HUES48 (cell line): ENCODE measurements around the gene MVB12B.

Experiments
- H3K27ac ChIP-seq: one replicate; pipeline ENCODE4 v1.7.0; 2013; ENCODE audit warnings: low read depth, low read length, inconsistent platforms
- H3K27me3 ChIP-seq: 2 replicates; pipeline ENCODE4 v1.6.1; 2013; ENCODE audit warnings: mild to moderate bottlenecking, low read length; ENCODE audit not compliant: control insufficient read depth, insufficient read depth
- H3K36me3 ChIP-seq: 2 replicates; pipeline ENCODE4 v1.6.1; 2013; ENCODE audit warnings: low read length; ENCODE audit not compliant: control insufficient read depth, insufficient read depth
- H3K4me1 ChIP-seq: 2 replicates; pipeline ENCODE4 v1.6.1; 2013; ENCODE audit warnings: mild to moderate bottlenecking, low read length; ENCODE audit not compliant: control insufficient read depth, insufficient read depth
- H3K4me3 ChIP-seq: 2 replicates; pipeline ENCODE4 v1.5.1; 2013; ENCODE audit warnings: mild to moderate bottlenecking, low read depth, low read length
- H3K9ac ChIP-seq: 2 replicates; pipeline ENCODE4 v1.6.1; 2013; ENCODE audit warnings: mild to moderate bottlenecking, low read depth, low read length, moderate library complexity
- H3K9me3 ChIP-seq: 2 replicates; pipeline ENCODE4 v1.6.1; 2013; ENCODE audit warnings: low read length; ENCODE audit not compliant: control insufficient read depth, insufficient read depth

MVB12B gene

DNA sequence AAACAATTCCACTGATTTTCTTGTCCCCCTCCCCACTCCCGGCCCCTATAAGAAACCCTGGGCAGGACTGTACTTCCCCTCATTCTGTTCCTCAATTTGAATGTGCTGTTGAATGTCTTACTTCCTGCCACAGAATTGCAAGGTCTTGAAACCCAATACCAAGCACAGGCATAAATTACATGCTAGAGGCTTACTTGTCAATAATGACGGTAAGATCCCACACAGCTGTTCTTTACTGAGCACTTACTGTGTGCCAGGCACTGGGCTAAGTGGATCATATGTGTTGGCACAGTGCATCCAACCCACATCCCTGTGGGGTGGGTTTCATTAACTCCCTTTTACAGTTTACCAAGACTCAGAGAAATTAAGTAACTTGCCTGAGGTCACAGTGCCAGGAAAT is 63.4 kb downstream of the MVB12B start:
- H3K36me3 ChIP-seq, result 0 out of 2 replicates have a peak, but pooled peaks cover 3% of the 10 kb centered on the region
- peaks cover 7% of the 10 kb centered on the region for H3K4me1 ChIP-seq
- H3K27ac ChIP-seq, result no peak overlapping the region
- H3K9me3 ChIP-seq, result no peaks in the 10 kb centered on the region
- H3K4me3 ChIP-seq, result no peak overlapping the region
- H3K27me3 ChIP-seq, result no peaks in the 10 kb centered on the region
- H3K9ac ChIP-seq, result no peak overlapping the region

DNA sequence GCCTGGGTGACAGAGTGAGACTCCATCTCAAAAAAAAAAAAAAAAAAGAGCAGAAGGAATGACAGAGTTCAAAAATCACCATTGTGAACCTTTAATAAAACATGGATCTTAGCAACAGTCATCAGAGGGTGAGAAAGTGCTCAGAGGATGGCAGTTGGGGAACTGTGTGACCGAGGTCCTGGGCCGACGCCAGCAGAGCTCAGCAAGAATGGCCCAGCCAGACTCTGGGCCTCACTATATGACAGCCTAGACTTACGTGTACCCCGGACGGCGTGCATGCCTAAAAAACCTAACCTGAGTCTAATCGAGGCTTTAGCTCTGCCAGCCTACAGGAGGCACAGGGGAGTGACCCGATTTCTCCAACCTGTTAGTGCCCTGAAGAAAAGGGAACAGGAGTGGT is 64.3 kb downstream of the MVB12B start:
- Histone ChIP-seq H3K4me3 (no peak overlapping the region), H3K27ac (no peak overlapping the region), H3K27me3 (no peaks in the 10 kb centered on the region), H3K9me3 (no peaks in the 10 kb centered on the region), H3K36me3 (peaks cover 3% of the 10 kb centered on the region; the same call in 1 of the 2 replicates), H3K4me1 (peaks cover 7% of the 10 kb centered on the region), H3K9ac (no peak overlapping the region)

DNA sequence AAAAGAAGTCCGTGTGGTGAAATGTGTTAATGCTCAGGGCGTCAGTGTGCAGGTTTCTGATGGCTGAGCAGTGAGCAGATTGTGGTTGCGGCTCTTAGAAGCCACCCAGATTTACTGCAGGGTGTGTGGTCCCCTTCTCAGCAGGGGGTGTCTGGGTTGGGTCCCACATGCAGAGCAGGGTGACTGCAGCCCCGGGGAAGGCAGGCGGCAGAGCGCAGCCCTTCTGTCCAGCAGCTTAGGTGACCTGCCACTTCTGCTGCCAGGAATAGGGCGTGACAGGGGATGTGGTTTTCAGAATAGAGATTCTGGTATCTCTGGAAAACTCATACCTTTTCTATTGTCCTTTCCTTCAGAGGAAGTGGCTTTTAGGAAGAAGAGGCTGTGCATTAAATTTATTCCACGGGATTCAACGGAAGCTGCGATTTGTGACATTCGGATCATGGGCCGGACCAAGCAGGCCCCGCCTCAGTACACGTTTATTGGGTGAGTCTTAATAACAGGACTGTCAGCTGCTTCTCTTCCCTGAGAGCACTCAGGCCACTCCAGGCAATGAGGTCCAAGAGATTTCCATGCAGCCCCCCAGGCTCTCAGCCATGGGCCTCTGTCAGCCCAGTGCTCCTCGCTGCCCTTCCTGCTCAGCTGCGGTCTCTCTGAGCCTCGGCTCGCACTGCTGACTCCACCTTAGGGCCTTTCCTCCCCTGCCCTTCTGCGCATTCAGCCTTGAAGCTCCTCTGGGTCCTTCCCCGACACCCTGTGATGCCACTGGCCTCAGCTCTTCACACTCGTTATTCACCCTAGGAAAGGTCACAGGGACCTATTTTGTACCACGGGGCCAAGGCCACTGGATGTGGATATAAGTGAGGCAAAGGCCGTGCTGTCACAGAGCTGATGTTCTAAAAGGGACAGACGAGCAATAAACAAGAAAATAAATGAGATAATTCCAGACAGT is 65.4 kb downstream of the MVB12B start:
- Histone ChIP-seq H3K9ac (no peak overlapping the region), H3K36me3 (peaks cover 3% of the 10 kb centered on the region; the same call in 1 of the 2 replicates), H3K4me1 (peaks cover 7% of the 10 kb centered on the region), H3K27me3 (no peaks in the 10 kb centered on the region), H3K27ac (no peak overlapping the region), H3K4me3 (no peak overlapping the region), H3K9me3 (no peaks in the 10 kb centered on the region)

DNA sequence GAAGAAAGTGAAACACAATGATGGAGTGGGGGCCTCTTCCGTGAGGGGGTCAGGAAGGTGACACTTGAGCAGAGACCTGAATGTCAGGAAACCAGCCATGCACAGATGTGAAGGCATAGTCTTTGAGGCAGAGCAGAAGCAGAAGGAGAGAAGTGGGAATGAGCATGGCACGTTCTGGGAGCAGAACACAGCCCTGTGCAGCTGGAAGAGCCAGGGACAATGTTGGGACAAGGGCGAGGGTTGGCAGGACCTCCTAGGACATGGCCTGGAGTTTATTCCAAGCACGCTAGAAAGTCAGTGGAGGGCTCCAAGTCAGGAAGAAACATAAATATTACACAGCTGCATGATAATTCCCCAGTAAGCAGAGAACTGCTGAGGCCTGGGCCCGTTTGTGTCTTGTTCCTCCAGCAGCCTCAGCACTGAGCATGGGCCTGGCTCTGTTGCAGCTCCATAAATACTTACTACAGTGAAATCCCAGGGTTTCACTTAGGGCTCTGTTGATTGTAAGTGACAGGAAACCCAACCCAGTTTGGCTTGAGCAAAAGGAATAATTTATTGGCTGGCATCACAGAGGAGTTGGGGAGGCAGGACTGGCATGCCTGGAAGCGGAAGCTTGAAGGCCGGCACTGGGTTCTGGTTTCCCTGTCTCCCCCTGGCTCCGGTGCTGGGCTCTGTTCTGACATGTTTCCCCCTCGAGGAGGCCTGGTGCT is 66.2 kb downstream of the MVB12B start:
- H3K36me3 ChIP-seq, result no peaks in the 10 kb centered on the region; the same call in 1 of the 2 replicates
- H3K4me1 ChIP-seq, result peaks cover 7% of the 10 kb centered on the region
- H3K9ac ChIP-seq, result no peak overlapping the region
- no peak overlapping the region for H3K27ac ChIP-seq
- H3K9me3 ChIP-seq, result no peaks in the 10 kb centered on the region
- no peak overlapping the region for H3K4me3 ChIP-seq
- H3K27me3 ChIP-seq, result no peaks in the 10 kb centered on the region

DNA sequence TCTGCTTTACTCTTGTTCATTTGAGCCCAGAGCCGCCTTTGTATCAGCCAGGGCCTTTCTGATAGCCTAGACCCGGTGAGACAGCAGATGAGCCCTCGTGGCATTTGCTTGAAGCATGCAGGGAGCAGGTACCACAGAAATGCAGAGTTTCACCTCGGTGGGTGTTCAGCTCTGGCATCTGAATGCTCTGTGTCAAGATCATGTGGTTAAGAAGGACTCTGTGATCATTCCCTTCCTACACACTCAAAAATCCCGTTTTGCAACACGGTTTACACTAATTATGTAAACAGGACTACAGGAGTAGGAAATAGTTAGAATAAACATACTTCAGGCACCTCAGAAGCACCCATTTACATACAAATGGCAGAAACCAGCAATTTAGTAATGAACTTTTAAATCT is 67.2 kb downstream of the MVB12B start:
- Histone ChIP-seq H3K9ac (no peak overlapping the region), H3K36me3 (no peaks in the 10 kb centered on the region; the same call in 1 of the 2 replicates), H3K27ac (no peak overlapping the region), H3K4me1 (peaks cover 7% of the 10 kb centered on the region), H3K9me3 (no peaks in the 10 kb centered on the region), H3K4me3 (no peak overlapping the region), H3K27me3 (no peaks in the 10 kb centered on the region)

DNA sequence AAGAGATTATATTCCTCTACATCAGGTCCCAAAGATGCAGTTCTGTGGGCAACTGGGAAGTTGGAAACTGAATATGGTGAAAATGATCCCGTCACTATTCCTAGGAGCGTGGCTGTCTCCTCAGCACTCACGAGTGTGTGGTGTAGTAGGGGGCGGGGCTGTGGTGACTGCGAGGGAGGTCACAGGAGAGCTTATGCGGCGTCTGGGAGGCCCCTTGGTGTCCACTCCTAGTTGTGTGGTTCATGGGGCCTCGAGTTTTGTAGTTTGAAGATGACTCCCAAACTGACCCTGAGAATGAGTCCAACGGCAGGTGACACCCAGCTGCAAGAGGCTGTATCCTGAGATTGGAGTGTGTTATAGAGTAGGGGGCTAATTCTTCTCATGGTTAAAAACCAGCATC is 68.2 kb downstream of the MVB12B start:
- no peak overlapping the region for H3K27ac ChIP-seq
- peaks cover 7% of the 10 kb centered on the region for H3K4me1 ChIP-seq
- no peak overlapping the region for H3K9ac ChIP-seq
- no peaks in the 10 kb centered on the region for H3K9me3 ChIP-seq
- no peaks in the 10 kb centered on the region for H3K27me3 ChIP-seq
- H3K36me3 ChIP-seq, result no peaks in the 10 kb centered on the region; the same call in 1 of the 2 replicates
- no peak overlapping the region for H3K4me3 ChIP-seq

DNA sequence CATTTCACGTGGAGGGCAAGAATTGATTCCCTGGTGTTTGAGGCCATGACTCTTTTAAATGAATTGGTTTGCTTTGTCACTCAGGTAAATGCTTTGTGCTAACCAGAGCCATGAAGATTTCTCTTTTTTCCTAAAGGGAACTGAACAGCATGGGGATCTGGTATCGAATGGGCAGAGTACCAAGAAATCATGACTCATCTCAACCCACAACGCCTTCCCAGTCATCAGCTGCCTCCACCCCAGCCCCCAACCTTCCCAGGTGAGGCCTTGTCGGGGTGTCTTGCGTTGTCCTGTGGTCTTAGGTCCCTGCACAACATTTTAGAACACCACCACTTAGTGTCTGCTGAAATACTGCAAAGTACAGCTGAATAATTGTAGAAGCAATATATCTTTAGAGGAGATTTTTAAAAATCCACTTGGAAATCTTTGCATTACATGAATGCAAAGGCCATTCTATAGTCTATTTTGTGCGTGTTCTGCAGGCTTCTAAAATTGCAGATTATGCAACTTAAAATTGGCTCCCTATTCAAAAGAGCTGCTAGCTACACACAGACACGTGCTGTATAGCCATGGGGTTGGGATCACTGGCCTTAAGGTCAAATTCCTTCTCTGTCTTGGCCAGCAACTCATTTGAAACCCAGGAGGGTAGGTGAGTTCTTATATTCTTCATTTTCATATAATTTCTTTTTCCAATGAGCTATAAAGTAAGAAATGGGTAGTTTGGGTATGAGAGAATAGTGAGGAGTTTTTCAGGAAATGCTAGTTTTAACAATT is 69.0 kb downstream of the MVB12B start:
- no peaks in the 10 kb centered on the region; the same call in 1 of the 2 replicates for H3K36me3 ChIP-seq
- no peak overlapping the region for H3K4me3 ChIP-seq
- H3K27me3 ChIP-seq, result no peaks in the 10 kb centered on the region
- H3K27ac ChIP-seq, result no peak overlapping the region
- H3K4me1 ChIP-seq, result peaks cover 7% of the 10 kb centered on the region
- H3K9me3 ChIP-seq, result no peaks in the 10 kb centered on the region
- H3K9ac ChIP-seq, result no peak overlapping the region

DNA sequence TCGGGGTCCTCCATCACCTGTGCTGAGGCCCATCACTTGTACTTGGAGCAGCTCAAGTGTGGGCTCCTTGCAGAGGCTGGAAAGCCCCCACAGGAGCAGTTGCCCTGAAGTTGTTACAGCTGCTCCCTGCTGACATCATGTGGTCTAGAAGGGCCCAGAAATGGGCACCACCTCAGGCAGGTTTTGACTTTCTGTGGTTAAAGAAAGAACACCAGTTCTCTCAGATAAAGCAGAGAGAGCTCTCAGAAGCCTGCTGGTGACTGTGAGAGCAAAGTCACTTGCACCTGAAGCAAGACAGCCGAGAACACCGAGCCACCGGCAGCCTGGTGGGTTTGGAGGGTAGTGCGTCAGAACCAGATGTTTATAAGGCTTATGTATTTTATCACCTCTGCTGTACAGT is 70.4 kb downstream of the MVB12B start:
- Histone ChIP-seq H3K4me1 (peaks cover 7% of the 10 kb centered on the region), H3K36me3 (no peaks in the 10 kb centered on the region; the same call in 1 of the 2 replicates), H3K4me3 (no peak overlapping the region), H3K27ac (no peak overlapping the region), H3K27me3 (no peaks in the 10 kb centered on the region), H3K9me3 (no peaks in the 10 kb centered on the region), H3K9ac (no peak overlapping the region)

DNA sequence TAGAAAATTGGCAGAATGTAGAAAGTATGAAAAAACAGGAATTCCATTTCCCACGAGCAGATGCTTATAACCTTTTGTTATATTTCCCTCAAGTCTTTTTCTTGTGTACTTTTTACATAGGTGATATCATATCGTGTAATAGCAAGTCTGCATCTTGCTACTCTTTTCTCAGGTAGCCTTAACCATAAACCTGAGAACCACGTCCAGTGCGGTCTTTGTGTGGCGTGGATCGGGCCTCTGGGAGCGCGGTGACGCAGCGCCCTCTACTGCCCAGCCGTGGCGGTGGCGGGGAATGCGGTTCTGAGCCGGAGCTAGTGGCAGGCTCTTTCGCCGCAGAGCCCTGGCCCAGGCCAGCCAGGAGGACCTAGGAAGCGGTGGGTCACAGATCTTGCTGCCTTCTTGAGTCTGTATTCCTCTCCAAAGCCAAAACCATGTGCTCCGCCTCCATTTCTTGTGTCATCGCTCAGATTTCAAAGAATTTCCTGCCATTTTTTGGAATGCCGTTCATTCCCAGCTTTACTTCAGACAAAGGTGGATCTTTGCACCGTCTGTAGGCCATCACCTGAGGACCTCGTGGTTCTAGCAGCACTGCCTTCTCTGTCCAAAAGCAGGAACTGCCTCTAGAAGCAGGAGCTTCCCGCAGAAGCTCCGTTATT is 71.9 kb downstream of the MVB12B start:
- no peak overlapping the region for H3K9ac ChIP-seq
- no peak overlapping the region for H3K27ac ChIP-seq
- peaks cover 6% of the 10 kb centered on the region for H3K4me1 ChIP-seq
- H3K36me3 ChIP-seq, result no peaks in the 10 kb centered on the region; the same call in 1 of the 2 replicates
- no peaks in the 10 kb centered on the region for H3K27me3 ChIP-seq
- no peak overlapping the region for H3K4me3 ChIP-seq
- H3K9me3 ChIP-seq, result no peaks in the 10 kb centered on the region

DNA sequence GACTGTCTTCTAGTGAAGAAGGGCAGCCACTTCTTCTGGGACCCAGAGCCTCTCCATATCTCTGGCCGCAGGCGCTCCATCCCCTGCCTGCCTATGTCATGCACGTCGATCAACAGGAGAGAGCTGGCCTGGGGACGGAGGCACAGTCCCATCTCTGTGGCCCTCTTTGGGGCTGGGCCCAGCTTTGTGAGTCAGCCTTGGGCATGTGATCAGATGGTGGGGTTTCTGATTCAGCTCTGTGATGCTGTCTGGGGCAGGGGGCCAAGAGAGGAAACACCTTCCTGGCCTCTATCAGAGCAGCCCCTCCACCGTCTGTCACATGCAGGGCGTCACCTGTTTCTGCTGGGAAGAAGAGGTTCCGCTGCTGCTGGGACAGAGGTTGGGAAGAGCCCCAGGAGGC is 72.6 kb downstream of the MVB12B start:
- Histone ChIP-seq H3K9me3 (no peaks in the 10 kb centered on the region), H3K27me3 (no peaks in the 10 kb centered on the region), H3K36me3 (no peaks in the 10 kb centered on the region; the same call in 1 of the 2 replicates), H3K4me3 (no peak overlapping the region), H3K27ac (no peak overlapping the region), H3K4me1 (no peaks in the 10 kb centered on the region), H3K9ac (no peak overlapping the region)
